ENCODE measurements around the gene OTOA.

DNA sequence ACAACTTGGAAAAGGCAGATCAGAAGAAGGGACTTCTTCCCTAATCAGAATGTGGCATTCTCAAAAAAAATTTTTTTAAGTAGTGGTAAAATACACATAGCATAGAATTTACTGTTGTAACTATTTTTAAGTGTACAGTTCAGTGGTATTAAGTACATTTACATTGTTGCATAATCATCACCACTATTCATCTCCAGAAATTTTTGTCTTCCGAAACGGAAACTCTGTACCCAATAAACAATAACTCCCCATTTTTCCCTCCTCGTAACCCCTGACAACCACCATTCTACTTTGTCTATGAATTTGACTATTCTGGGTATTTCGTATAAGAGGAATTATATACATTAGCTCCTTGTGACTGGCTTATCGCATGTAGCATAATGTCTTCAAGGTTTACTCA is 45.5 kb upstream of the OTOA start:
- no peak for TF ChIP-seq CTCF (IDR thresholded peaks at IDR 0.05)
- TF ChIP-seq POLR2A (IDR thresholded peaks at IDR 0.05): no peak
